Left renal pelvis (tissue), 4 donors: Measurements from ENCODE around the gene SDCCAG8. TPM values are rescaled to one million over a fixed set of nuclear protein-coding genes. Genes with fewer than 3 reads are reported as not detected.
"Not testable (repeated sequence)": the region's sequence is repeated elsewhere in the genome, so short reads cannot be mapped to it uniquely, and the experiment has no call there.

Experiments used
- DNase-seq, 4 donors: peaks; one replicate each; pipeline ENCODE4 v3.0.0-alpha.2; 2013; ENCODE audit warnings: low read depth in 4 of 4, low spot score in 3 of 4
- polyA plus RNA-seq, 4 donors: library from polyadenylated mRNA; unstranded; fragments of 120-200 nt; gene quantifications; one replicate each; pipeline ENCODE4 v1.2.1, GENCODE V29; 2013; ENCODE audit not compliant: insufficient read length in 4 of 4

Gene SDCCAG8
- polyA plus RNA-seq, result 10 to 100 TPM; 39.2 to 44.0 (median 42.4) TPM

- peak; percentile 99 to 100 (median 99) for DNase-seq
Observed at GRCh38 chr1:243255791-243256512, at the start of gene SDCCAG8. Gene SDCCAG8 (plus strand): TSS chr1:243256041. CDS start chr1:243256174, 133 bp downstream.

- DNase-seq, result not testable (repeated sequence)
Observed at GRCh38 chr1:243211984-243212383, 43.9 kb upstream of the SDCCAG8 start.

GRCh38 chr1:243213045-243213787, 42.6 kb upstream of the SDCCAG8 start:
- DNase-seq, result no peak

DNA sequence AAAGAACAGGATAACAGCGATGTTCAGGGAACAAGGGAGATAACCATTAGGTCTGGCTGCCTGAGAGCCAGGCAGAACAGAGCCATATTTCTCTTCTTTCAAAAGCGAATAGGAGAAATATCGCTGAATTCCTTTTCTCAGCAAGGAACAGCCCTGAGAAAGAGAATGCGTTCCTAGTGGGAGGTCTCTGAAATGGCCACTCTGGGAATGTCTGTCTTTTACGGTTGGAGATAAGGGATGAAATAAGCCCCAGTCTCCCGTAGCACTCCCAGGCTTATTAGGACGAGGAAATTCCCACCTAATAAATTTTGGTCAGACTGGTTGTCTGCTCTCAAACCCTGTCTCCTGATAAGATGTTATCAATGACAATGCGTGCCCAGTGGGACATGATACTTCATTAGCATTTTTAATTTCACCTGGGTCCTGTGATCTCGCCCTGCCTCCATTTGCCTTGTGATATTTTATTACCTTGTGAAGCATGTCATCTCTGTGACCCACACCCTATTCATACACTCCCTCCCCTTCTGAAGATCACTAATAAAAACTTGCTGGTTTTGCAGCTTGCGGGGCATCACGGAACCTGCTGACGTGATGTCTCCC, 40.5 kb upstream of the SDCCAG8 start:
- DNase-seq, result not testable (repeated sequence)

- DNase-seq, result no peak
Observed at GRCh38 chr1:243216741-243217140, 39.1 kb upstream of the SDCCAG8 start.

GRCh38 chr1:243217349-243217748, 38.5 kb upstream of the SDCCAG8 start:
- DNase-seq, result no peak

- no peak for DNase-seq
Observed at GRCh38 chr1:243218059-243218458, 37.8 kb upstream of the SDCCAG8 start.

- no peak for DNase-seq
Observed at GRCh38 chr1:243227622-243228021, 28.2 kb upstream of the SDCCAG8 start.

GRCh38 chr1:243229526-243229925, 26.3 kb upstream of the SDCCAG8 start:
- DNase-seq, result no peak

DNA sequence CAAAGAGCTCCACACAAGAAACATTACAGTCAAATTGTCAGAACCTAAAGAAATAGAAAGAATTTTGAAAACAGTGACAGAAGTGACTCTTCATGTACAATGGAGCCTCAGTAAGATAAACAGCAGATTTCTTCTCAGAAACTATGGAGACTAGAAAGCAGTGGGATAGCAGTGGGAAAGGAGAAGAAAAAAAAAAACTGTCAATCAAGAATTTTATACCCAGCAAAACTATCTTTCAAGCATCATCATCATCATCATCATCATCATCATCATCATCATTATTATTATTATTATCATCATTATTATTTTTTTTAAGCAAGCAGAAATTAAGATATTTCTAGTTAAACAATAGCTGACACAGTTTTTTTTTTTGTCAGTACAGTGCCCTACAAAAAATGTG, 24.9 kb upstream of the SDCCAG8 start:
- no peak for DNase-seq

DNA sequence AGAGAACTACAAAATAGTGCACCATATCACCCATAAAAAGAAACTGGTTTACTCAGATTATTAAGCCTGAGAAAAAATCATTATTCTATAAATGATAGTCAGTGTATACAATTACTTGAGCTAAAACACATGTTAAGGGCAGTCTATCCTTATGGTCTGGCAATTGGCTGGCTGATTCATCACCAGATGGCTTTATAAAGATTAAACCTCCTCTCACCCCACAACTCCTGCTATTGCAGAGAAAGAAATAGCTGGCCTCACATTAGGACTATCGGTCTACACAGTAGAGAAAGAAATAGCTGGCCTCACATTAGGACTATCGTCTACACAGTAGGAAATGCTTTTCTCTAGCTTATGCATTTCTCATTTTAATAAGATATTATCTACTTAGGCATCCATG, 21.9 kb upstream of the SDCCAG8 start:
- DNase-seq, result no peak

DNA sequence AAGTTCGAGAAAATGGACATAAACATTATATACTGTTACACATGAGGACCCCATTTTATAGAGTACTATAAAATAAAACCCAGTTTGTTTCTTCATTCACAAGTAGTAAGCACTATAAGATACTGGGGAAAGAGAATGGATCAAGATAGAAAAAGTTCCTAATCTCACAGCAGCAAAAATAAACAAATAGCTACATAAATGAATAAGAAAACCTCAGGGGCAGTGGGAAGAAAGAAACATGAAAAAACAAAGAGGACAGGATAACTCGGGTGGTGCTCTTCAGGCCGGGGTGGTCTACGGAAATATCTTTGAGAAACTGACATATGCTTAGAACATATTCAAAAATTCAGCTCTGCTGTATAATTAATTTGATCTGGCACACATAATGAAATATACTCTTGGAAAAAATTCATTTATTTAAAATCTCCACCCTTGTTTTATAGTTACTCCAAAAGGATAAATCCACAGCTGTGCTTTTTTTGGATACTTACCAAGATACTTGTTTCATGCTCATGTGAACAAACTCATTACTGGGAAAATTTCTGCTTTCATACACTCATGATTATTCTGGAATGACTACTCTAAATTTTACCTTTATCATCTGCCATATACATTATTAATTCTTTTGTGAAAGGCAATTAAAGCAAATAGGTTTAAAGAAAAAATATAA, 20.7 kb upstream of the SDCCAG8 start:
- no peak for DNase-seq

- no peak for DNase-seq
Observed at GRCh38 chr1:243236604-243237252, 19.1 kb upstream of the SDCCAG8 start.

GRCh38 chr1:243244432-243244841, 11.4 kb upstream of the SDCCAG8 start:
- no peak for DNase-seq

GRCh38 chr1:243246916-243247315, 8.9 kb upstream of the SDCCAG8 start:
- DNase-seq, result no peak

DNA sequence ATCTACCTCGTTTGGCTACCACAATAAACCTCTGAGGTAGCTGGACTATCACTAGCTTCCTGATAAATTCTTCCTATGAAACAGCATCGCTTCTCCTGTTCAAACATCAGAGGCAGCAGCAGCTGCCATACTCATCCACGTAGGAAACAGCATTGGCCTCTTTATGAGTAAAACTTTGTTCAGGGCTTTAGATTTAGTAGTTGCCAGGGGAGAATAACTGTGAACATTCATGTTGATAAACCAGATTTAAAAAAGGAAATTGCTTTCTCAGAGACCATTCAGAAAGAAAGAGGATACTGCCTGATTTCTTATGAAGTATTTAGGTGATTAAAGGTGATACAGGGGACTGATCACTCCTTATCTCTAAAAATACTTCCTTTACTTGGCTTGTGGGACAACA, 7.9 kb upstream of the SDCCAG8 start:
- no peak for DNase-seq

DNA sequence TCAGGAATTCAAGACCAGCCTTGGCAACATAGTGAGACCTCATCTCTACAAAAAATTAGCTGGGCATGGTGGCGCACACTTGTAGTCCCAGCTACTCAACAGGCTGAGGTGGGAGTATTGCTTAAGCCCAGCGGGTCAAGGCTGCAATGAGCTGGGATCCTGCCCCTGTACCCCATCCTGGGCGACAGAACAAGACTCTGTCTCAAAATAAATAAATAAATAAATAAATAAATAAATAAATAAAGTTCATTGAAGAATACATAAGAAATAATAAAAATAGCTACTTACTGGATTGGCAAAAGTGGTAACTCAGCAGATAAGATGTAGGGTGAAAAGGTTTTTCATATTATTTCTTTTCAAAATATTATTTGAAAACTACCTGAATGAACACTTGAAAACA, 6.6 kb upstream of the SDCCAG8 start:
- DNase-seq, result no peak

GRCh38 chr1:243250102-243250501, 5.7 kb upstream of the SDCCAG8 start:
- DNase-seq, result no peak

- DNase-seq, result no peak
Observed at GRCh38 chr1:243251539-243251938, 4.3 kb upstream of the SDCCAG8 start.

GRCh38 chr1:243253211-243253925, 2.5 kb upstream of the SDCCAG8 start:
- DNase-seq, result no peak
